Activated CD4-positive, alpha-beta T cell treated with anti-CD3 and anti-CD28 coated beads, Interleukin-2, Interleukin-4, amounts not matched to agents 100 ng/mL and 50 ng/mL, durations not matched to agents 16 hours and 8 hours (primary cell): ENCODE measurements around the gene IFI6.
A peak's percentile ranks its signal among the peaks of the same experiment; 100 is the strongest.

Experiments used
- DNase-seq: peaks from one replicate; pipeline ENCODE4 v3.0.0-alpha.2; 2020; ENCODE audit warnings: low spot score

IFI6 gene

DNA sequence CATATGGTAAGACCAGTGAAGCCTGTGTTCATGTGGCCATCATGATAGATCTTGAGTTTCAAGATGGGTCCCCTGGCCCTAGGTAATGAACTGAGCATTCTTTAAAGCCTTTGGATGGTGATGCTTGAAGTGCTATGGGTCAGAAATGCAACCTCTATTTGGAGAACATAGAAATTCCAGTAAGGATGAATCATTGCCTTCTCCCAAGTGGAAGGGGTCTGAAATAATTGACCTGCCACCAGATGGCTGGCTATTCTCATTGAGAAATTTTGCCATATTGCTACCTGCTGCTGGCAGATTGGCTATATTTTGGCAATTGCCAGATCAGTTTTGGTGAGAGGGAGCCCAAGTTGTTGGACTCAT, 739 bp upstream of the IFI6 start:
- DNase-seq, result no peak

DNA sequence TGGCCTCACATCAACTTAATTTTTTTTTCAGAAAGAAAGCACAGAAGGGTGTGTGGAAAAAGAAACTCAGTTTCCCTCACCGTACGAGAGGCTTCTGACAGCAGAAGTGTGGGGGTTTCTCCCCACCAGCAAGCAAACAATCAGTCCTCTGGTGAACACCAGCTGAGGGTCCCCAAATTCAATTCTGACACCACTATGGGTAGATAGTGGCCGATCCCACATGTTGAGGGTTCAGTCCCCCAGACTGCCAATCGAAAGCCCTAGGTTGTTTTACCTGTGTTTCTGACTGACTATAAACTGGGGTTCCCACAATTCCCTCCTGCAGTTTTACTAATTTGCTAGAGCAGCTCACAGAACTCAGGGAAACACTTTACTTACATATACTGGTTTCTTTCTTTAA, 2.1 kb downstream of the IFI6 start:
- DNase-seq, result no peak

GRCh38 chr1:27668808-27669723, 2.9 kb downstream of the IFI6 start:
- peak; percentile 87 for DNase-seq

GRCh38 chr1:27668121-27668807, 3.7 kb downstream of the IFI6 start:
- no peak for DNase-seq

DNA sequence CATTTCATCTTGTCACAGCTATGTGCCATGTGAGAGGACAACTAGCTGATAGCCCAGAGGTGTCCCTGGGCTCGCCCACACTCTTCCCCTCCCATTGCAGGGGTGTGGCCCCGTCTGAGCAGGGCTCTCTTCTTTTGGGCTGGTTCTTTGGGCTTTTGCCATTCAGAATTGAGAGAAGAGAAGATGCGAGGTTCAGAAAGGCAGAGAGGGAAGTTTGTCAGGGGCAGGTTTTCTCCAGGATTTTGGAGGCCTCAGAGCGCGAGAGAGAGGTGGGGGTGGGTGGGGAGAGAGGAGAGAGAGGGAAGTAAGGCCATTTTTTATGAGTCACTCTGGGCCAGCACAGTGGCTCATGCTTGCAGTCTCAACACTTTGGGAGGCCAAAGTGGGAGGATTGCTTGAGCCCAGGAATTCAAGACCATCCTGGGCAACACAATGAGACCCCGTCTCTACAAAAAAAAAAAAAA, 5.2 kb downstream of the IFI6 start:
- DNase-seq, result no peak

DNA sequence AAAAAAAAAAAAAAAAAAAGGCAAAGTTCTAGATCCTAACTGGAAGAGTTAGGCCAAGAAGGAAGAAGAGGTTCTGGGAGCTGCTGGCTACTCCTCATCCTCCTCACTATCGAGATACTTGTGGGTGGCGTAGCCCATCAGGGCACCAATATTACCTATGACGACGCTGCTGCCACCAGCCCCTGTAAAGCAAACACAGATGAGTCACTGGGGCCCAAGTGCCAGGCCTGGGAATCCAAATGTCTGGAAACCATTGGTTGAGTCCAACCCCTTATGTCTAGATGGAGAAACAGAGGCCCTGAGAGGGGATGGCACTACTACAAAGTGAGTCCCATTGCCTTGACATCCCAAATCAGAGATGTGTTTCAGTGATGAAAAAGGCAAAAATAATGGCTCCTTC, 5.7 kb downstream of the IFI6 start:
- no peak for DNase-seq

DNA sequence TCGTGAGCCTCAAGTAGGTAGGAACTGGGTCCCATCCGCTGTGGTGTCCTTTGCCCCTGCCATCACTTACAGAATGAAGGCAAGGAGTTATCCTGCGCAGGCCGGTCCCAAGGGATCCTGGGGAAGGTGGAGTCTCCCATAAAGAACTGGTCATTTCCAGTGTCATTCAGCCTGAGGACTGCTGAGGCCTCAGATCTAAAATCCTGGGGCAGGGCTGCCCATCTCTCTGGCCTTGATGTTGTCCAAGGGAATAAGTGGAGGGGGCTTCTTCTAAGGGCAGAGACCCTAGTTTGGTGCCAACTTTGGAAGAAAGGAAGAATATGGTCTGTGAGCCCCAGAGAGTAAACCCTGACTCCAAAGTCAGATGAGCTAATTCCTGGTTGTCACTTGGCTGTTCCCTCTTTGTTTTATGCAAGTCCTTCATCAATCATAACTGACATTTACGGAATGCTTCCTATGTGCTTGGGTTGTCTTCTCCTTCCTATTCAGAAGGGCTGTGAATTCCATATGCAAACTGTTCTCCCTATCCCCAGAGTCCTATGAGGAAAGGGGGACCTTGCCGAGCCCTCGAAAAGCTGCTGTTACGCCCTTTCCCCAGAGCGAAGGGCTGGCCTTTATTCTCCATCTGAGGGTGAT, 6.9 kb downstream of the IFI6 start:
- DNase-seq, result no peak

DNA sequence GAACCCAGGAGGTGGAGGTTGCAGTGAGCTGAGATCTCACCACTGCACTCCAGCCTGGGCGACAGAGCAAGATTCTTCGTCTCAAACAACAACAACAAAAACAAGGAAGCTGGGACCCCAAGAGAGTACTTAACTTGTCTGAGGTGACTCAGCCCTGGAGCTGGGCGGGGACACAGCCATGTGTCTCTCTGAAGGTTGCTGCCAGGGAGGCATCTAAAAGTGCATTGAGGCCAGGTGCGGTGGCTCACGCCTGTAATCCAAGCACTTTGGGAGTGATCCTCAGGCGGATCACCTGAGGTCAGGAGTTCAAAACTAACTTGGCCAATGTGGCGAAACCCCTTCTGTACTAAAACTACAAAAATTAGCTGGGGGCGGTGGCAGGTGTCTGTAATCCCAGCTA, 7.7 kb downstream of the IFI6 start:
- no peak for DNase-seq

DNA sequence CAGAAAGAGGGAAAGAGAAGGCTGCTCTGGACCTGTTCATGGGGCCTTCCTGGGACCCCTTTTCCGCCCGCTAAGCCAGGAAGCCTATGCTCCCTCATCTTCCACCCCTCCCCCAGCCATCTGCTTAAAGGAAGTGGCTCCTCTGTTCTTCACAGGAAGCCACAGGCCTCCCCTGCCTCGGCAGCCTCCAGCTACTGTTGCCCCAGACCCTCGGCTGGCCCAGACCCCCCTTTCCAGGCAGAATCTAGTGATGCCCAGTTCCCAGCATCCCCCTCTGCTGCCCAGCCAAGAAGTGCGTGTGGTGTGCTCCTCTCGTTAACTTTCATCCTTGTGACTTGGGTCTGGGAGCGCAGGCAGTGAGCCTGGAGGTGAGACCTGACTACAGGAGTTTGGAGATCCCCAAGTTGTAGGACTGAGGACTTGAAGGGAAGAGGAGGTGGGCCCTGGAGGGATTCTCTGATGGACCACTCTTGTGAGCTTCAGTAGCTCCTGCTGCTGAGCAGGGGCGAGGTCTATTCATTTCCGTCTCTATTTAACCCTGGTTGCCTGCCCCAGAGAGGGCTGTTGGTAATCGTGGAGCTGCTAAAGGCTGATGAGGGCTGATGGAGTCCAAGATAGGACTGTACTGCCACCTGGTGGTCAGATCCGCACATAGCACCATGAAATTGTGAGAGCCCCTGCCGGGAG, 9.1 kb downstream of the IFI6 start:
- DNase-seq, result peak; percentile 94

GRCh38 chr1:27662261-27662660, 9.7 kb downstream of the IFI6 start:
- DNase-seq, result no peak

DNA sequence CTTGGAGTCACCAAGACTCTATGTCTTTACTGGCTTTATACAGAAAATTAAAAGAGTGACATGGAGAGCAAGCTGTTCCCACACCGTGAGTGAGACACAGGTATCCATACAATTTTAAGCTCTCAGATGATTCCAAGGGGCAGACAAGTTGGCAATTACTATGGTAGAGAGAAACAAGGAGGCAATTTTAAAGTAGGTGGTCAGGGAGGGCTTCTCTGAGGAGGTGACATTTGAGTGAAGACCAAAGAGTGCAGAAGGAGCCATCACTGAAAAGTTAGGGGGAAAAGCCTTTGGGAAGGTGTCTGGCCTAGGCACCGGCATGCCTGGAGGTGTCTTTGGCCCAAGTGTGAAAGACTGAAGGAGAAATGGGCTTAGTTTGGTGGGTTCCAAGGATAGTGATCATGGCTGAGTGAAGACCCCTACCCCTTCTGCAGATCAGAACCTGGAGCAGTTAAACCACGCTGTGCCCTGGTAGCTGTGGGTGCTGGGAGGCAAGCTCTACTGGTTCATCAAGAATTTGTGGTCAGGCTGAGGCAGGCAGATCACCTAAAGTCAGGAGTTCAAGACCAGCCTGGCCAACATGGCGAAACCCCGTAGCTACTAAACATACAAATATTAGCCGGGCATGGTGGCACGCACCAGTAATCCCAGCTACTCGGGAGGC, 10.4 kb downstream of the IFI6 start:
- DNase-seq, result no peak

DNA sequence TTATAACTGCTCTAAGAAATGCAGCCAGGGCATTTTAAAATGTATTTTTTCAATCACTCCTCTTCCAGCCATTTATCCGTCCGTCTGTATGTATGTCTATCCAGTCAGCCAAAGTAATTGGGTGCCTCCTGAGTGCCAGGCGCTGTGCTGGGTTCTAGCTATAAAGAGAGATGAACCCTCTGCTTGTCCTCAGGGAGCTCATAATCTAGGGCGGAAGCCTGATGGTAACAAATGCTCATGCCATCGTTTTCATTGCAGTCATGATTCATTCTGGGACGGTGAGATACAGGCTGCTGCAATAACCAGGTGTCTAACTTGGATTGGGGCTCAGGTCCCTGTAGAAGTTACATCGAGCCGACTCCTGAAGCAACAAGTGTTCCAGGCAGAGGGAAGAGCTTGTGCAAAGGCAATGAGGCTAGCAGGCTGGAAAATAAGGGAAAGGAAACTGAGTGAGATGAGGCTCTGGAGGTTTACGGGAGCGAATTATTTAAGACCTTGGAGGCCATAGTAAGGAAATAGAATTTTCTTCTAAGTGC, 11.6 kb downstream of the IFI6 start:
- no peak for DNase-seq

DNA sequence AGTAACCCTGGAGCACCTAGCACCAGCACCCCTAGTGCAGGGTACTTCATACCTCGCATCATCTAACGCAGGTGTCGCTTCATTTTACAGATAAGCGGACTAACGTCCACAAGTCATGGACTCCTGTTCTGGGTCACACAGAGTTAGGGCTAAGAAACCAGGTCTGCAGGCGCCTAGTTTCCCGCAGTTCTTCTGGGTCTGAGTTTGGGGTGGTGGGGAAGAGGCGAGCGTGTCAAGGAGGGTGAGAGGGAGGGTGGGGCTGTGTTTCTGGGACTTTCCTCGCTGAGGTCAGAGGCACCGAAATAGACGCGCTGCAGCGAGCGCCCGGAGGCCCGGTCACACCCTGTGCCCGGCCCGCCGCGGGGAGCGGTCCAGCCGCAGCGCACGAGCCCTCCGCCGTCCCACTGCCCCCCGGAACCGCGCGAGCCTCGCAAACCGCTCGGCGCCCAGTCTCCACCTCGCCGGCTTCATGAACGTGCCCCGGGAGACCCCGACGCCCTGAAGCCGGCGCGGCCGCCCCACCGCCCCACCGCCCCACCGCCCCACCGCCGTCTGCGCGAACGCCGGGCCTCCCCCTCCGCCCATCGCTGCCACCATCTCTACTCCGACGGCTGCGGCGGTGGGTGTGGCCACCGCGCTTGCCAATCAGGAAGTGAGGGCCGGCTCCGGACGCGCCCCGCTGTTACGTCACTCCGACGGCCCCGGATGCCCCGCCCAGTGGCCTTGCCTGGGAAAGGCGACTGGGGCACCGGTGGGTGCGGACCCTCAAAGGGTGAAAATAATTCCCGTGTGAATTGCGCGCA, 12.3 kb downstream of the IFI6 start:
- peak; percentile 89 for DNase-seq

GRCh38 chr1:27658951-27659496, 13.0 kb downstream of the IFI6 start:
- no peak for DNase-seq

GRCh38 chr1:27656157-27656893, 15.7 kb downstream of the IFI6 start:
- no peak for DNase-seq

DNA sequence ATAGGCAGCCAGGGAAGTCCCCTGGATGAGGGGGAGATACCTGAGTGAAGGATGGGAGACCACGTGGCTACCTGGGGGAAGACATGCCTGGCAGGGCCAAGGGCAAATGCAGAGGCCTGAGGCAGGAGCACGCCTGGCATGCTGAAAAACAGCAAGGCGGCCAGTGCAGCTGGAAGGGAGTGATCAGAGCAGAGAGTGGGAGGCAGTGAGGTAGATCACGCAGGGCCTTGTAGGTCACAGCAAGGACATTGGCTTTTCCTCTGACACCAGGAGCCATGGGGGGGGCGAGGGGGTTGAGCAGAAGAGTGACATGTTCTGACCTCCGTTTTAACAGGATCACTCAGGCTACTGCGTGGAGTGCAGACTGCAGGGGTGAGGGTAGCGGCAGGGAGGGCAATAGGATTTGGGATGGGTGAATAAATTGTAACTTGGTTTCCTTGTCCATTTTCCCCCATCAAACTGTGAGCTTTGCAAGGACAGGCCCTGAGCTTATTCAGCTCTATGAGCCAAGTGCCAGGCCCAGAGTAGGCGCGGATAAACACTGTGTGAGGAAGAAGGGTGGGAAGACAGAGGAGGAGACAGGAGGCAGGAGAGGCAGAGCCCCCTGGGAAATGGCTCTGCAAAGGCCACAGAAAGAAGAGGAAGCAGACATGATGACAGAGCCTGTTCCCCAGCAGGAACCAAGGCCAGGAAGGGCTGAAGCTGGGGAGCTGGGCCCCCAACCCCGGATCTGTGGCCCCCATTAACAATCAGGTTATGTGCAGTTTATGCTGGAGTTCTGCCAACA, 16.6 kb downstream of the IFI6 start:
- no peak for DNase-seq

DNA sequence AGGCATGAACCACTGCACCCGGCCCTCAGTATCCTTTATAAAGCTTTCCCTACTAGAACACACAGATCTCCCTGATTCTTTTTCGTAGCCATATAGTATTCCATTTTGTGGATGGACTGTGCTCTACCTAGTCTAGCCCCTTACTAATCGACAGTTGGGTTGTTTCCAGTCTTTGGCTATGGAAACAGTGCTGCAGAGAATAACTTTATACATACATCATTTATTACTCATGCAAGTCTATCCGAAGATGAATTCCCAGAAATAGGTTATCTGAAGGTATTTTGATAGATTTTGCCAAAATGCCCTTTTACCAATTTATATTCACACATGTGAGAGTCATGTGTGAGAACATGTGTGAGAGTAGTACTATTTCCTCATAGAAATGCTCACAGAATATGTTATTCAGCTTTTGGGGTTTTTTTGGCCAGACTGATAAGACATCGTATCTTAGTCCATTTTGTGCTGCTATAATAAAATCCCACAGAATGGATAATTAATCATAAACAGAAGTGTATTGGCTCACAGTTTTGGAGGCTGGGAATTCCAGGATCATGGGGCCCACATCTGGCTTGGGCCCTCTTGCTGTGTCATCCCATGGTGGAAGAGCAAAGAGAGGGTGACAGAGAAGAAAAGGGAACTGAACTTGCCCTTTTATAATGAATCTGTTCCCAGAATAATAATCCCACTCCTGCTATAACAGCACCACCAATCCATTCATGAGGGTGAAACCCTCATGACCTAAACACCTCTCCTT, 19.7 kb downstream of the IFI6 start:
- DNase-seq, result no peak

- no peak for DNase-seq
Measured at GRCh38 chr1:27650539-27651175, 21.3 kb downstream of the IFI6 start.
